BE2C (cell line): ENCODE measurements around the gene PITPNC1.

Experiments
- DNase-seq: peaks from one replicate; pipeline ENCODE4 v3.0.0-alpha.2; 2020
- H3K27me3 ChIP-seq: fragments of 250-450 bp; sonication (Bioruptor Pico); 2 replicates; pipeline ENCODE4 v1.5.1; 2020; ENCODE audit warnings: mild to moderate bottlenecking
- H3K36me3 ChIP-seq: fragments of 250-450 bp; sonication (Bioruptor Pico); 2 replicates; pipeline ENCODE4 v1.5.1; 2020; ENCODE audit warnings: mild to moderate bottlenecking
- H3K4me1 ChIP-seq: fragments of 250-450 bp; sonication (Bioruptor Pico); 2 replicates; pipeline ENCODE4 v1.5.1; 2020
- H3K4me3 ChIP-seq: 2 replicates; pipeline ENCODE4 v1.5.1; 2011; ENCODE audit warnings: low read depth, low read length
- H3K9me3 ChIP-seq: fragments of 250-450 bp; sonication (Bioruptor Pico); 2 replicates; pipeline ENCODE4 v1.5.1; 2020
- CTCF ChIP-seq: IDR thresholded peaks from 2 replicates; pipeline ENCODE4 v1.5.1; 2012; ENCODE audit warnings: mild to moderate bottlenecking, low read depth, low read length

Gene PITPNC1

GRCh38 chr17:67488768-67489167, 111.7 kb downstream of the PITPNC1 start:
- Histone ChIP-seq H3K27me3 (no peaks in the 10 kb centered on the region), H3K9me3 (no peaks in the 10 kb centered on the region), H3K36me3 (no peaks in the 10 kb centered on the region), H3K4me1 (peaks cover 34% of the 10 kb centered on the region), H3K4me3 (no peak overlapping the region)
- TF ChIP-seq CTCF: no peak
- no peak for DNase-seq

DNA sequence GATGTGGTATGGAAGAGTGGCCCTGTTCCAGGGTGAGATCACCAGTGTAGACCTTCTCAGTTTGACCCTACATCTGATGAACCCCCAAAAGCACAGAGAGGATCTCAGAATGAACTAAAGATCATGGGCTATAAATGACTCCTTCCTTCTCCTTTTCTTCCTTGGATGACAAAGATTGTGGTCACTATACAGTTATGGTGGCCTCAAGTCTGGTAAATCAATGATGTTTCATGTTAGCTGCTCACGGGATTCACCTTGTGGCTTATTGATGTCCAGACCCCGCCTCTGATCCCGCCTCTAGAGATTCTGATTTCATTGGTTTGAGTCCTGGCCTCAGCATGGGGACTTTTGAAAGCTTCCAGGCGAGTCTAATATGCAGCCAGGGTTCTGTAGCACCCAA, 112.2 kb downstream of the PITPNC1 start:
- TF ChIP-seq CTCF: no peak
- Histone ChIP-seq H3K27me3 (no peaks in the 10 kb centered on the region), H3K4me1 (peaks cover 35% of the 10 kb centered on the region), H3K36me3 (no peaks in the 10 kb centered on the region), H3K4me3 (no peak overlapping the region), H3K9me3 (no peaks in the 10 kb centered on the region)
- no peak for DNase-seq

DNA sequence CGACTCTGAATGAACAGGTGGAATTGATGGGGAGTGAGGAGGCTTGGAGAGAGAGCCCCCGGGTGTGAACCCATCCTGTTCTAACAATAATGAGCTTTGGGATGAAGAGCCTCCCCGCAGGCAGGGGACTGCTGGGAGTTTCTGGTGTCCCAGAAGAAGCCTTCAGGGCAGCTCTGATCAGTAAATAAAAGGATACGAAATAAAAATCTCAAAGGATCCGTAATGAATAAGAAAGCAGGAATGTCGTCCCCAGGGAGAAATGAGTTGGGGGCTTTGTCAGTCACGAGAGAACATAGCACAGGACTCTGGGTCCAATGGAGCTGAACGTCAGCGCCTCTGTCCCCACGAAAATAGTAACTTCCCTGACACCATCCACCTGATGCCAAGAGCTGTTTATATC, 113.4 kb downstream of the PITPNC1 start:
- Histone ChIP-seq H3K4me3 (peak overlapping the region; percentile 59), H3K27me3 (no peaks in the 10 kb centered on the region), H3K4me1 (peaks cover 35% of the 10 kb centered on the region), H3K9me3 (no peaks in the 10 kb centered on the region), H3K36me3 (no peaks in the 10 kb centered on the region)
- no peak for TF ChIP-seq CTCF
- no peak for DNase-seq

- Histone ChIP-seq H3K36me3 (no peaks in the 10 kb centered on the region), H3K4me3 (peak overlapping the region; percentile 59), H3K27me3 (no peaks in the 10 kb centered on the region), H3K9me3 (no peaks in the 10 kb centered on the region), H3K4me1 (peaks cover 35% of the 10 kb centered on the region)
- DNase-seq: peak; percentile 94
- TF ChIP-seq CTCF: no peak
Measured at GRCh38 chr17:67491009-67491680, 114.1 kb downstream of the PITPNC1 start.

DNA sequence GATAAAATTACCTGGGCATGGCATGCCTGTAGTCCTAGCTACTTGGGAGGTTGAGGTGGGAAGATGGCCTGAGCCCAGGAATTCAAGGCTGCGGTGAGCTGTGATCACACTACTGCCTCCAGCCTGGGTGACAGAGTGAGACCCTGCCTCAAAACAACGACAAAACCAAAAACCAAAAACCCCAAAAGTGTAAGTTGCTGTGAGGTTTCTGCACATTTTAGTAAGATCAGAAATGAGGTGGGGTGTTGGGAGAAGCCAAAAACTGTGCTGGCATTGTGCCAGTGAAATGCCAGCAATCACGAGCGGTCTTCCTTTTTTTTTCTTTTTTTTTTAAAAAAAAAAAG, 114.6 kb downstream of the PITPNC1 start:
- H3K36me3 ChIP-seq: no peaks in the 10 kb centered on the region
- H3K27me3 ChIP-seq: no peaks in the 10 kb centered on the region
- H3K9me3 ChIP-seq: no peaks in the 10 kb centered on the region
- H3K4me3 ChIP-seq: peak overlapping the region; percentile 59
- peaks cover 35% of the 10 kb centered on the region for H3K4me1 ChIP-seq
- no peak for DNase-seq
- TF ChIP-seq CTCF: no peak

DNA sequence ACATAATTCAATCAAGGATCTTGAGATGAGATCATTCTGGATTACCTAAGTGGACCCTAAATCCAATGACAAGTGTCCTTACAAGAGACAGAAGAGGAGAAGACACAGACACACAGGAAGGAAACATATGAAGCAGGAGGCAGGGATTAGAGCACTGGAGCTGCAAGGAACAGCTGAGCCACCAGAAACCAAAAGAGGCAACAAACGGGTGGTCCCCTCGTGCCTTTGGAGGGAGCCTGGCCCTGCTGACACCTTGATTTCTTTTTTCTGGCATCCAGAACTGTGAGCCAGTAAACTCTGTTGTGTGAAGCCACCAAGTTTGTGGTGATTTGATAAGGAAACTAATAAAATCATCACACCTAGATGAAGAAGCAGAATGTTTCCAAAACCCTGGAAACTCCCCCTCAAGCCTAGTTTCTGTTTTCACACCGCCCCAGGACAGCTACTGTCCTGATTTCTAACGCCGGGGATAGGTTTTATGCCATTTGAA, 115.2 kb downstream of the PITPNC1 start:
- H3K9me3 ChIP-seq: no peaks in the 10 kb centered on the region
- no peaks in the 10 kb centered on the region for H3K36me3 ChIP-seq
- DNase-seq: no peak
- peaks cover 35% of the 10 kb centered on the region for H3K4me1 ChIP-seq
- H3K27me3 ChIP-seq: no peaks in the 10 kb centered on the region
- no peak for TF ChIP-seq CTCF
- H3K4me3 ChIP-seq: no peak overlapping the region
